Measurements from ENCODE around the gene CDC27.
"Not testable (repeated sequence)": the region's sequence is repeated elsewhere in the genome, so short reads cannot be mapped to it uniquely, and the experiment has no call there.

The CDC27 gene

DNA sequence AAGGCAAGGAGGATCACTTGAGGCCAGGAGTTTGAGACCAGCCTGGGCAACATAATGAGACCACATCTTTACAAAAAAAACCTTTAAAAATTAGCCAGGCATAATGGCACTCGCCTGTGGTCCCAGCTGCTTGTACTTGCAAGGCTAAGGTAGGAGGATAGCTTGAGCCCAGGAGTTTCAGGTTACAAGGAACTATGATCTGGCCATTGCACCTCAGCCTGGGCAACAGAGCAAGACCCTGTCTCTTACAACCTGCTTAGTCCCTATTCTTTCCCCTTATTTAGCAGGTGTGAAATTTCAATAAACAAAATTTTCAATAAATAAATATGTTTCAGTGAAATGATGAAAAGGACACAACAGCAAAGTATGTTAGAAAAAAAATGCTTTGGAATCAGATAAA is 114.7 kb downstream of the CDC27 start:
- not testable (repeated sequence) for H3K4me3 Mint-ChIP-seq; H3K27ac Mint-ChIP-seq; DNase-seq (ENCODE audit: low spot score in 2 of 2); H3K9me3 Mint-ChIP-seq; ATAC-seq (ENCODE audit: low read depth); H3K36me3 Mint-ChIP-seq; H3K27me3 Mint-ChIP-seq
- peaks cover 12% of the 10 kb centered on the region for H3K4me1 Mint-ChIP-seq

DNA sequence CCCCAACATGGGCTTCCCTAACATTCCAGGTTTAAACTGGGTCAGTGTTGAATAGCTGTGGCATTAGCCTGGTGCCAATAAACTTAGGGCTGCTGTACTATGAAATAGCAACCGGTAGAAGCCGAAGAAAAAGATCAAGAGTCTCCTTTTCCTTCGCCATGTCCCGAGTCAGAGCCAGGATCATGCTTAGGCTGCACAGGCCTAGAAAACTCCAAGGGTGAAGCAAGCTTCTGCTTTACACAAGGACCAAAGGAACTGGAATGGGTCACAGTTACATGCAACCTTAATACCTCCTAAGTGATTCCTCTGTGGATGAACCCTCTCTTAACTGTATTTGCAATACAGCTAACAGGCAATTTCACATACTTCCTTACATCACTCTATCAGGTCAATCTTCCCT is 115.5 kb downstream of the CDC27 start:
- ATAC-seq (ENCODE audit: low read depth); H3K9me3 Mint-ChIP-seq; H3K27me3 Mint-ChIP-seq; H3K36me3 Mint-ChIP-seq; DNase-seq (ENCODE audit: low spot score in 2 of 2); H3K27ac Mint-ChIP-seq; H3K4me3 Mint-ChIP-seq: not testable (repeated sequence)
- H3K4me1 Mint-ChIP-seq: peaks cover 15% of the 10 kb centered on the region

DNA sequence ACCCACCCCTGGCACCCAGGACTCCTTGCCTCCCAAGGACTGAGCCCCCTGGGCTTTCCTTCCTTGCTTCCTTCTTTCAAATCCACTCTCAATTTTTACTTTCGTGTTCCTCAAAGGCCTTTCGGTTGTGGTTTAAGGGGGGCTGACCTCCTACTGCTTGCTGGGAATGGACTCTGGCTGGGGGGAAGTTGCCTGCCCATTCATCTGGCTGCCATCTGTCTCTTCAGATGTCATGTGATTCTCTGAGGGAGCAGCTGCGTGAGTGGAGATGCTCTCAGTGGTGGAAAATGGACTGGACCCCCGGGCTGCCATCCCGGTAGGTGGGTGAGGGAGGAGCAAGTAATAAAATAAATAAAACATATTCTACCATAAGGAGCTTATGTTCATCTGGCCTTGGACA is 116.2 kb downstream of the CDC27 start:
- H3K27me3 Mint-ChIP-seq: no peaks in the 10 kb centered on the region
- DNase-seq (ENCODE audit: low spot score in 2 of 2): no peak
- peaks cover 6% of the 10 kb centered on the region for H3K36me3 Mint-ChIP-seq
- H3K4me3 Mint-ChIP-seq: no peak overlapping the region
- no peak overlapping the region for H3K27ac Mint-ChIP-seq
- peaks cover 19% of the 10 kb centered on the region for H3K4me1 Mint-ChIP-seq
- no peaks in the 10 kb centered on the region for H3K9me3 Mint-ChIP-seq
- no peak for ATAC-seq (ENCODE audit: low read depth)

DNA sequence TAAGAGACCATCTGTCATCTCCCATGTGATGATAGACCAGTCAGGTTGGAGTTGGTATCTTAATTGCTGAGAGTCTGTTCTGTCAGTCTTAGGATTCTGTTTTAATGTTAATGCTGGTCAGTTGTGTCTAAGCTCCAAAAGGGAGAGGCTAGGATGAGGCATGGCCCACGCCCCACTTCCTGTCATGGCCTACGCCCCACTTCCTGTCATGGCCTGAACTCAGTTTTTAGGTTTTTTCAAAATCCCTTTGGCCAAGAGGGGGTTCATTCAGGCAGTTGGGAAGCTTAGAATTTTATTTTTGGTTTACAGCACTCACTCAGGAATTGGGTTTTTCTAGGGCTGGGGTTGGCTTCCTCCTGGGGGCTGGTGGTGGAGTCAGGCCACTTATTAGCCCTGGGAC is 117.9 kb downstream of the CDC27 start:
- H3K4me3 Mint-ChIP-seq; DNase-seq (ENCODE audit: low spot score in 2 of 2); H3K27ac Mint-ChIP-seq; H3K36me3 Mint-ChIP-seq; H3K9me3 Mint-ChIP-seq; ATAC-seq (ENCODE audit: low read depth); H3K27me3 Mint-ChIP-seq: not testable (repeated sequence)
- H3K4me1 Mint-ChIP-seq: peaks cover 25% of the 10 kb centered on the region

DNA sequence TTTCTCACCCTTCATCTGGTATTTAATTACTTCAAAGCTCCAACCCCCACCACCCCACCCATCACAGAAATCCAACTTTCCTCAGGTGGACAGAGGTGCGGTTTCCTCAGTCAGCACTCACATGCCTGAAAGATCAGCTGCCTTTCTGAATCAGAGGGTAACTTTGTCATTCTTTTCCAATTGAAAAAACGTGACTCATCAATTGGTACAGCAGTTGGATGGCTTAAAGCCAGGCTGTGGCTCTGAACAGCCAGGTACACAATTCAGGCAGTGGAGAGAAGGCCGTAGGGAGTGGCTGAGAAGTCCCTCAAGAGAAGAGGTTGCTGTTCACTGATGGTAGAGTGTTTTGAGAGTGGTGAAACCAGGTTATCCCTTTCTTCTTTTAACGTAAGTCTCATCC is 118.8 kb downstream of the CDC27 start:
- H3K27me3 Mint-ChIP-seq; H3K4me3 Mint-ChIP-seq; H3K9me3 Mint-ChIP-seq; H3K27ac Mint-ChIP-seq; H3K36me3 Mint-ChIP-seq; ATAC-seq (ENCODE audit: low read depth); DNase-seq (ENCODE audit: low spot score in 2 of 2): not testable (repeated sequence)
- peaks cover 22% of the 10 kb centered on the region for H3K4me1 Mint-ChIP-seq
